Peyer's patch (tissue), 4 donors: ENCODE results near the gene CLCN7. TPM values are rescaled to one million over a fixed set of nuclear protein-coding genes. Genes with fewer than 3 reads are reported as not detected.

Experiments
- DNase-seq, 3 donors: peaks; one replicate each; pipeline ENCODE4 v3.0.0-alpha.2; 2017 to 2019
- H3K27ac ChIP-seq, 4 donors: fragments of 200-600 bp; sonication (generic); one replicate each; pipeline ENCODE4 v1.5.1; 2016 to 2019
- H3K27me3 ChIP-seq, 2 donors: fragments of 200-600 bp; sonication (generic); one replicate each; pipeline ENCODE4 v1.5.1; 2019
- H3K36me3 ChIP-seq, 3 donors: fragments of 200-600 bp; sonication (generic); one replicate each; pipeline ENCODE4 v1.5.1; 2016 to 2019
- H3K4me1 ChIP-seq, 4 donors: fragments of 200-600 bp; sonication (generic); one replicate each; pipeline ENCODE4 v1.5.1; 2016 to 2019
- H3K4me3 ChIP-seq, 4 donors: fragments of 200-600 bp; sonication (generic); 1 replicate in 3 of 4; 2 replicates in 1 of 4; pipeline ENCODE4 v1.5.1; 2016 to 2019; ENCODE audit warnings: mild to moderate bottlenecking in 1 of 4
- H3K9me3 ChIP-seq, 4 donors: fragments of 200-600 bp; sonication (generic); one replicate each; pipeline ENCODE4 v1.5.1; 2016 to 2019; ENCODE audit warnings: mild to moderate bottlenecking in 1 of 4
- CTCF ChIP-seq, 6 experiments: fragments of 450-650 bp in 4 of 6; fragments of 200-600 bp in 2 of 6; sonication (generic) in 1 of 6; IDR thresholded peaks; one replicate each; pipeline ENCODE4 v1.5.1; 2017 to 2019; ENCODE audit warnings: antibody characterized with exemption in 6 of 6, mild to moderate bottlenecking in 3 of 6, moderate library complexity in 1 of 6
- POLR2A ChIP-seq, 2 donors: fragments of 450-650 bp; IDR thresholded peaks; one replicate each; pipeline ENCODE4 v1.5.1; 2017; ENCODE audit warnings: antibody characterized with exemption in 2 of 2, mild to moderate bottlenecking in 2 of 2, moderate library complexity in 2 of 2
- total RNA-seq, 4 donors: library from RNA; depleted of rRNA; stranded (reverse); fragments of >200 nt; gene quantifications; one replicate each; pipeline ENCODE4 v1.1.0, GENCODE V29; 2016

Gene CLCN7
- total RNA-seq, 4 donors from 2014 or later, result 95.1 to 194 (median 105) TPM

- no peak for DNase-seq
- peaks cover 0 to 55% (median 0%) of the 10 kb centered on the region in 3 donors for H3K36me3 ChIP-seq
- no peaks in the 10 kb centered on the region for H3K4me1 ChIP-seq
- no peaks in the 10 kb centered on the region for H3K9me3 ChIP-seq
- no peak overlapping the region for H3K27ac ChIP-seq
- TF ChIP-seq CTCF (IDR thresholded peaks at IDR 0.05), result no peak
- TF ChIP-seq POLR2A (IDR thresholded peaks at IDR 0.05), result no peak
- no peak overlapping the region for H3K4me3 ChIP-seq
- H3K27me3 ChIP-seq, result no peaks in the 10 kb centered on the region
Measured at GRCh38 chr16:1505073-1505844, 30.4 kb upstream of the CLCN7 start.

- no peaks in the 10 kb centered on the region for H3K27me3 ChIP-seq
- no peak for DNase-seq
- no peak overlapping the region for H3K4me3 ChIP-seq
- TF ChIP-seq POLR2A (IDR thresholded peaks at IDR 0.05) (no peak), CTCF (IDR thresholded peaks at IDR 0.05) (no peak)
- H3K4me1 ChIP-seq, result no peaks in the 10 kb centered on the region
- H3K36me3 ChIP-seq, result peaks cover 0 to 56% (median 0%) of the 10 kb centered on the region in 3 donors
- H3K27ac ChIP-seq, result no peak overlapping the region
- no peaks in the 10 kb centered on the region for H3K9me3 ChIP-seq
Measured at GRCh38 chr16:1503110-1503955, 28.5 kb upstream of the CLCN7 start.

- no peaks in the 10 kb centered on the region for H3K4me1 ChIP-seq
- H3K36me3 ChIP-seq, result peaks cover 0 to 61% (median 0%) of the 10 kb centered on the region in 3 donors
Measured at GRCh38 chr16:1502092-1503004, 27.5 kb upstream of the CLCN7 start.

GRCh38 chr16:1501630-1502029 lies 26.8 kb upstream of the CLCN7 start:
- H3K36me3 ChIP-seq, result peaks cover 0 to 67% (median 0%) of the 10 kb centered on the region in 3 donors
- no peaks in the 10 kb centered on the region for H3K27me3 ChIP-seq
- no peak overlapping the region for H3K27ac ChIP-seq
- H3K4me3 ChIP-seq, result no peak overlapping the region
- TF ChIP-seq CTCF (IDR thresholded peaks at IDR 0.05) (no peak), POLR2A (IDR thresholded peaks at IDR 0.05) (no peak)
- DNase-seq, result no peak
- no peaks in the 10 kb centered on the region for H3K9me3 ChIP-seq
- H3K4me1 ChIP-seq, result no peaks in the 10 kb centered on the region

More at GRCh38 chr16:1502092-1503004, 27.5 kb upstream of the CLCN7 start:
- Histone ChIP-seq H3K4me3 (no peak overlapping the region), H3K9me3 (no peaks in the 10 kb centered on the region), H3K27me3 (no peaks in the 10 kb centered on the region), H3K27ac (no peak overlapping the region)
- no peak for DNase-seq
- TF ChIP-seq POLR2A (IDR thresholded peaks at IDR 0.05) (no peak), CTCF (IDR thresholded peaks at IDR 0.05) (no peak)
